Measurements from ENCODE around the gene WNT9B. TPM values are rescaled to one million over a fixed set of nuclear protein-coding genes. Genes with fewer than 3 reads are reported as not detected.
A peak's percentile ranks its signal among the peaks of the same experiment; 100 is the strongest.

WNT9B gene
- polyA plus RNA-seq, 2 of the 4 experiments (the other 2 are of a cell fraction): 0.05 TPM

DNA sequence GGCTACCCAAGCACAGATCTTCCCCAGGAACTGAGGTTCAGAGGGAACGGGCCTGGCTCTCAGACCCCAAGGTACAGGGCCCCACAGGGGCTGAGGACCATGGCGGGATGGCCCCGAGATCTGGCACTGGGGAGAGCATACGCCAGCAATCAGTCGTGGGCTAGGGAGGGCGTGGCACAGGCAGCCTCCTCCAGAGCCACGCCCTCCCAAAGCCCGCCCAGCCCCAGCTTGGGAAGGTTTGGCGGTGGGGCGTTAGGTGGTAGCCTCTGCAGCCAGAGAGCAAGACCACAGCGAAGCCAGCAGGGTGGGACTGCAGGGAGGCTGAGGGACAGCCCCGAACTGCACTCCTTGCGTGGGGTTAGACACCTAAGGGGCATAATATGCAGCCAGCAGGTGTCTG lies 11.6 kb downstream of the WNT9B start:
- no peak overlapping the region for H3K4me3 ChIP-seq
- no peak overlapping the region for H3K4me2 ChIP-seq
- ChIA-PET POLR2A (no interaction called here), CTCF (interaction anchor here (0.8 to 5.3 kb wide), 4 partner anchors 9 to 27 kb away, joined by 3 to 18 read pairs (median 7); no protein-coding TSS in a partner anchor)
- no peak for DNase-seq (ENCODE audit: low read depth in 1 of 2, low spot score in 1 of 2)
- no peak overlapping the region for H3K27ac ChIP-seq
- WGBS (ENCODE audit: missing lambda C conversion rate): 83% methylated on average over 6 of the region's 13 CpGs
- TF ChIP-seq EP300 (IDR thresholded peaks at IDR 0.05) (no peak), BHLHE40 (IDR thresholded peaks at IDR 0.05; ENCODE audit: low read depth, low read length) (no peak), RCOR1 (IDR thresholded peaks at IDR 0.05; ENCODE audit: low read depth, low read length) (no peak), RARB (CRISPR knock-in tag; IDR thresholded peaks at IDR 0.05) (no peak), RNF2 (IDR thresholded peaks at IDR 0.05; ENCODE audit: borderline replicate concordance, low read depth) (no peak), RAD21 (conservative IDR thresholded peaks at IDR 0.05 in 1 of 2, IDR thresholded peaks at IDR 0.05 in 1 of 2) (no peak), E2F6 (IDR thresholded peaks at IDR 0.05; ENCODE audit: borderline replicate concordance, low read depth) (no peak), KDM5A (IDR thresholded peaks at IDR 0.05) (no peak), ZC3H11A (IDR thresholded peaks at IDR 0.05) (no peak), JUN (IDR thresholded peaks at IDR 0.05) (no peak), TFCP2L1 (CRISPR knock-in tag; IDR thresholded peaks at IDR 0.05) (no peak), CBX2 (IDR thresholded peaks at IDR 0.05; ENCODE audit: borderline replicate concordance, low read depth) (no peak), FOXS1 (CRISPR knock-in tag; IDR thresholded peaks at IDR 0.05) (no peak), POLR2A (IDR thresholded peaks at IDR 0.05; ENCODE audit: low read length) (no peak)
- TF ChIP-seq, protein P1, sequence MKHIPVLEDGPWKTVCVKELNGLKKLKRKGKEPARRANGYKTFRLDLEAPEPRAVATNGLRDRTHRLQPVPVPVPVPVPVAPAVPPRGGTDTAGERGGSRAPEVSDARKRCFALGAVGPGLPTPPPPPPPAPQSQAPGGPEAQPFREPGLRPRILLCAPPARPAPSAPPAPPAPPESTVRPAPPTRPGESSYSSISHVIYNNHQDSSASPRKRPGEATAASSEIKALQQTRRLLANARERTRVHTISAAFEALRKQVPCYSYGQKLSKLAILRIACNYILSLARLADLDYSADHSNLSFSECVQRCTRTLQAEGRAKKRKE (CRISPR knock-in tag; IDR thresholded peaks at IDR 0.05; ENCODE audit: low read depth): no peak
- TF ChIP-seq, protein P2, sequence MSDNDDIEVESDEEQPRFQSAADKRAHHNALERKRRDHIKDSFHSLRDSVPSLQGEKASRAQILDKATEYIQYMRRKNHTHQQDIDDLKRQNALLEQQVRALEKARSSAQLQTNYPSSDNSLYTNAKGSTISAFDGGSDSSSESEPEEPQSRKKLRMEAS (IDR thresholded peaks at IDR 0.05): no peak
- H3K9me3 ChIP-seq: no peaks in the 10 kb centered on the region
- no peak for FAIRE-seq
- ATAC-seq: peak in 1 of 2 experiments; percentile 15; a peak in 1 of 6 replicates
- 0 out of 3 replicates have a peak, but pooled peaks cover 4% of the 10 kb centered on the region for H3K4me1 ChIP-seq

- TF ChIP-seq NR3C1 (IDR thresholded peaks at IDR 0.05) (no peak), ZFP36 (IDR thresholded peaks at IDR 0.05; ENCODE audit: borderline replicate concordance, partially characterized antibody) (peak; percentile 64), POLR2A (IDR thresholded peaks at IDR 0.05; ENCODE audit: low read length) (no peak)
- TF ChIP-seq, protein P3, sequence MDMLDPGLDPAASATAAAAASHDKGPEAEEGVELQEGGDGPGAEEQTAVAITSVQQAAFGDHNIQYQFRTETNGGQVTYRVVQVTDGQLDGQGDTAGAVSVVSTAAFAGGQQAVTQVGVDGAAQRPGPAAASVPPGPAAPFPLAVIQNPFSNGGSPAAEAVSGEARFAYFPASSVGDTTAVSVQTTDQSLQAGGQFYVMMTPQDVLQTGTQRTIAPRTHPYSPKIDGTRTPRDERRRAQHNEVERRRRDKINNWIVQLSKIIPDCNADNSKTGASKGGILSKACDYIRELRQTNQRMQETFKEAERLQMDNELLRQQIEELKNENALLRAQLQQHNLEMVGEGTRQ (IDR thresholded peaks at IDR 0.05): no peak
- FAIRE-seq (no peak), DNase-seq (ENCODE audit: low read depth in 1 of 2, low spot score in 1 of 2) (no peak), ATAC-seq (no peak; a peak in 1 of 6 replicates)
- H3K4me3 ChIP-seq: no peak overlapping the region
- peaks cover 8% of the 10 kb centered on the region; the same call in 2 of the 3 replicates for H3K4me1 ChIP-seq
- no peak overlapping the region for H3K27ac ChIP-seq
- ChIA-PET POLR2A (no interaction called here), CTCF (interaction anchor here (1.0 to 5.3 kb wide), 4 partner anchors 13 to 28 kb away, joined by 3 to 18 read pairs (median 10); no protein-coding TSS in a partner anchor)
- 71% methylated on average over 8 of the region's 8 CpGs for WGBS (ENCODE audit: missing lambda C conversion rate)
- no peak overlapping the region for H3K4me2 ChIP-seq
- H3K9me3 ChIP-seq: no peaks in the 10 kb centered on the region
Measured at GRCh38 chr17:46863383-46864121, 12.2 kb downstream of the WNT9B start.

- Histone ChIP-seq H3K9me3 (no peaks in the 10 kb centered on the region), H3K4me1 (peaks cover 23% of the 10 kb centered on the region), H3K27ac (no peak overlapping the region), H3K4me2 (no peak overlapping the region), H3K4me3 (no peak overlapping the region)
- FAIRE-seq (no peak), ATAC-seq (peak in 1 of 2 experiments; percentile 11; a peak in 1 of 6 replicates), DNase-seq (ENCODE audit: low read depth in 1 of 2, low spot score in 1 of 2) (no peak)
- CTCF ChIA-PET: interaction anchor here (1.2 to 5.3 kb wide), 5 partner anchors 10 to 76 kb away, joined by 3 to 18 read pairs (median 8); no protein-coding TSS in a partner anchor
- POLR2A ChIA-PET: no interaction called here
- TF ChIP-seq POLR2AphosphoS2 (conservative IDR thresholded peaks at IDR 0.05; ENCODE audit: low read length) (no peak), NFE2L2 (conservative IDR thresholded peaks at IDR 0.05; ENCODE audit: low read length) (no peak), TFCP2L1 (CRISPR knock-in tag; IDR thresholded peaks at IDR 0.05) (no peak), KDM5A (IDR thresholded peaks at IDR 0.05) (no peak), RFX5 (IDR thresholded peaks at IDR 0.05) (no peak), RCOR1 (IDR thresholded peaks at IDR 0.05; ENCODE audit: low read depth, low read length) (no peak), CBX2 (IDR thresholded peaks at IDR 0.05; ENCODE audit: borderline replicate concordance, low read depth) (no peak), HOXB5 (CRISPR knock-in tag; IDR thresholded peaks at IDR 0.05) (no peak), HES2 (IDR thresholded peaks at IDR 0.05) (no peak), FOSL2 (IDR thresholded peaks at IDR 0.05) (no peak), FOSL2 (CRISPR knock-in tag; IDR thresholded peaks at IDR 0.05) (no peak)
- TF ChIP-seq, protein P4, sequence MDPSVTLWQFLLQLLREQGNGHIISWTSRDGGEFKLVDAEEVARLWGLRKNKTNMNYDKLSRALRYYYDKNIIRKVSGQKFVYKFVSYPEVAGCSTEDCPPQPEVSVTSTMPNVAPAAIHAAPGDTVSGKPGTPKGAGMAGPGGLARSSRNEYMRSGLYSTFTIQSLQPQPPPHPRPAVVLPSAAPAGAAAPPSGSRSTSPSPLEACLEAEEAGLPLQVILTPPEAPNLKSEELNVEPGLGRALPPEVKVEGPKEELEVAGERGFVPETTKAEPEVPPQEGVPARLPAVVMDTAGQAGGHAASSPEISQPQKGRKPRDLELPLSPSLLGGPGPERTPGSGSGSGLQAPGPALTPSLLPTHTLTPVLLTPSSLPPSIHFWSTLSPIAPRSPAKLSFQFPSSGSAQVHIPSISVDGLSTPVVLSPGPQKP (IDR thresholded peaks at IDR 0.05; ENCODE audit: low read depth, low read length): no peak
- 55% methylated on average over 7 of the region's 8 CpGs for WGBS (ENCODE audit: missing lambda C conversion rate)
Measured at GRCh38 chr17:46865100-46865499, 13.7 kb downstream of the WNT9B start.

Data from A549 (cell line).